ENCODE data around the gene MAP4.

GRCh38 chr3:48038971-48039481 is 22.8 kb upstream of the MAP4 start:
- no peak for TF ChIP-seq GATA3 (IDR thresholded peaks at IDR 0.05; ENCODE audit: low read depth, low read length)
- no peak for TF ChIP-seq GATA2 (IDR thresholded peaks at IDR 0.05; ENCODE audit: low read depth, low read length)
